ENCODE results near the gene TCEA2.
"Not testable (repeated sequence)": the region's sequence is repeated elsewhere in the genome, so short reads cannot be mapped to it uniquely, and the experiment has no call there.

The TCEA2 gene

GRCh38 chr20:64077876-64078551 lies 15.0 kb downstream of the TCEA2 start:
- no peak for DNase-seq (ENCODE audit: low read depth in 2 of 2)

DNA sequence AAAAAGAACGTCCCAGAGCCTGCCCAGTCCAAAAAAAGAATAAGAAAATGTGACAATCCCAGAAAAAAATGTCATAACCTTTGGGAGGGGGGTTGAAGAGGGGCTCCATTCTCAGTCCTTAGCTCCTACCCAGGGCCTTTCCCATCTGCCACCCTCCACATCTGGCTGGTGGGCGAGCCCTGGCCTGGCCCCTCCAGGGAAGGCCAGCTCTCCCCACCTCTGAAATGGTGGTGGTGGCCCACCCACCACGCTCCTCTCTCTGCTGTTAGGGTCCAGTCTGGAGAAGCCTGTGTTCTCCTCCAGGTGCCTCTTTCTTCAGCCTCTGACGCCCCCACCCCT lies 15.9 kb downstream of the TCEA2 start:
- DNase-seq (ENCODE audit: low read depth in 2 of 2): no peak

DNA sequence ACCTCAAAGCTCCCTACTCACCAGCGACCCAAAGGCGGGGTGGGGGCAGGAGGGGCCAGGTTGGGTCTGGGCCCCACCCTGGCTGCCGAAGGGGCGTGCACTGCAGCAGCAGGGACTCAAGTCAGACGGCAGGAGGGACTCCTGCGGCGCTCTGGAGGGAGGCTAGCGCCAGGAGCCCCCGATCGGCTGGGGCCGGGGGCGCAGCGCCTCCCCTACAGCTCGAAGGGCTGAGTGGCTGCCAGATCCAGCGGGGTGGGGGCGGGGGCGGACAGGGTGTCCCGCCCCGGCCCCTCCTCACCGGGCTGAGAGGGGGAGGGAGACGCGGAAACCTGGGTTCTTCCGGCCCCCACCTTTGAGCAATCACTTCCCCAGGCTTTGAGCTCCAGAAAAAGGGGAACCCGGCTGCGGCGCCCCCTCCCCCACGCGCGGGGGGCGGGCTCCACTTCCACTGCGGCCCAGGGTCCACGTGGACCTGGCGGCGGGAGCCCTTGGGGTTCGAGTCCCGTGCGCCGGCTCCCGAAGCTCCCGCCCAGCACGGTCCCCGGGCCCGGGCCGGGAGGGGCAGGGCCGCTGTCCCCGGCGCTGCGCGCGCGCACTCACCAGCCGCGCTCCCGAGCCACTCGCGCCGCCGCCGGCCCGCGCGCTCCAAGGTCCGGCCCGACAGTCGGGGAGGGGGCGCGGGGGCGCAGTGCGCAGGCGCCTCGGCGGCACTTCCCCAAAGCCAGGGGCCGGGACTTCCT lies 16.4 kb downstream of the TCEA2 start, which contains the start of gene RGS19:
TSS of gene RGS19 (minus strand) at position 246 of the 740 bp plus-strand sequence. CDS start 2,632 bp downstream, outside the sequence.
- DNase-seq (ENCODE audit: low read depth in 2 of 2): peak in 1 of 2 donors; percentile 36

DNA sequence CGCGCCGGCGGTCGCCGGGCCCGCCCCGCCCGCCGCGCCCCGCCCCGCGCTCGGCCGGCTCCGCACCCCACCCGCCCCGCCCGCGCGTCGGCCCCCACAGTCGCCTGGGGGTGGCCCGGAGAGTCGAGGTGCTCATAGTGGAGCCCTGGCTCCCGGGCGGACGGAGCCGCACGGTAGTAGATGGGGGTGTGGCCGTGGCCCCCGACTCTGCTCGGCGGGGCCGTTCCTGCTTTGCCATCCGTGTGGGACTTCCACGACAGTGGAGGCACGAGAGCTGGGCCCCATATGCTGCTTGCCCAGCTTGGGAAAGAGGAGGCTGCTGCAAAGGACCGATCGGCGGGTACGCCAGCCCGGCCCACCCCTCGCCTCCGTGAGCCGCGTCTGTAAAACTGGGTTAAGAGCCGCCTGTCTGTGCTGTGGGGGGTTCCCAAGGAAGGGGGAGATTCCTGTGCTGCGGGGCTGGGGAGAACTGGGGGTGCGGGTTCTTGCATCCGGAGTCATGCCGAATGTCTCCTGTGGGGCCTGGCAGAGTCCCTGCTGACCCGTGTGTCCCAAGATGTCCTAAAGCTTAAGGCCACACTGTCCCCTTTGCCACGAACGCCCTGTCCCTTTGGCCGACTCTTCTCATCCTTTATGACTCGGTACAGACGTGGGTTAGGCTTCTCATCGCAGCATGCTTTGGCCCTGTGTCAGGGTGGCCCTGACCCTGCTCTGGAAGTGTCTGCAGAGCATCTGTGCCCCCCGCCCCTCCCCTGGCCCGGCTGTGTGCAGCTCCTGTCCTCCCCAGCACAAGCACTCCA lies 17.2 kb downstream of the TCEA2 start, which contains the start of gene OPRL1:
TSS of gene OPRL1 (plus strand) at position 70 of the 800 bp plus-strand sequence. CDS start 12,639 bp downstream, outside the sequence.
- DNase-seq (ENCODE audit: low read depth in 2 of 2): peak in 1 of 2 donors; percentile 49

DNA sequence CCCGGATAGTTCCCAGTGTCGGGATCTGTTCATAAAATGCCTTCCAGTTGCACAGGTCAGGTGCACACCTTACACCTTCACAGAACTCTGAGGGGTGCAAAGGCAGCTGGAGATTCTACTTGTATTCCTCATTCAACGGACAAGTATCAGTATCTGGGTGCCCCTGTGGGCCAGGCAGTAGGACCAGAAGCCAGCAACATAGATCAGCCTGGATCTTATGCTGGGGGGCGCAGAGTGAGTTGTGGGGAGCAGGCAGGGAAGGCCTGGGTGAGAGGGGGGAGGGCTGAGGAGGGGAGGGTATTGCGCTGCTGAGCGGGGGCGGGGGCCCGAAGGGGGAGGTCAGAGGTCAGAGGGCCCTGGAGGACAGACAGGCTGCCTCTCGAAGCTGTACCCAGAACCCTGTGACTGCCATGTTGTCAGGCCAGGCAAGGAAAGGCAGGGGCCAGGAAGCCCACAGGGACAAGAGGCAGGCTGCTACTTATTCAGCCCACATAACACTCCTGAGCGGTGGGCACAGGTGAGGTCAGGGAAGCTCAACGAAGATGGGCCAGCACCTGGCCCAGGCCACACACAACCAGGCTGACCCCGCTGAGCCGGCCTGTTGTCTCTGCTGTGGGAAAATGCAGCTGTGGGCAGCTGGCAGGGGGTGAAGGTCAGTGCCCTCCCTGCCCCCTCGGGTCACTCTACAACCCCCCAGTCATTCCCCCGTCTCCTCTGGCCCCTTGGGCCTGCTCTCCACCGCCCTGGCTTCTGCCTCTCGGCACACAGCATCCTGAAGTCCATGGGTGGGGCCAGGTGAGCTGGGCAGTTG lies 18.0 kb downstream of the TCEA2 start:
- DNase-seq (ENCODE audit: low read depth in 2 of 2): no peak

DNA sequence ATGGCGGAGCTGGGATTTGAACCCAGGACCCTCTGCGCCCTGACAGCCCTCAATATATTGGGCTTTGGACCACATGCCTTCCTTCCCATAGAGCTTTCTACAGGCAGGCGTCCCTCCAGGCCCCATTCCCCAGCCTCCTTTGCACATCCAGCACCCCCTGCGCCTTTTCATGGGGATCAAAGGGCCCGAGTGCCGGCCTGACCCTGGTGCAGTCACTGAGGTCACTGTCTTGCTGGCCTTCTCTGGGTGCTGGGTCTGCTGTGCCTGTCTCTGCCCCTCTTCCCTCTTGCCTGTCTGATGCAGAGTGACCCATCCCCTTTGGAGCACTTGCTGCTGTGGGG lies 18.6 kb downstream of the TCEA2 start:
- no peak for DNase-seq (ENCODE audit: low read depth in 2 of 2)

DNA sequence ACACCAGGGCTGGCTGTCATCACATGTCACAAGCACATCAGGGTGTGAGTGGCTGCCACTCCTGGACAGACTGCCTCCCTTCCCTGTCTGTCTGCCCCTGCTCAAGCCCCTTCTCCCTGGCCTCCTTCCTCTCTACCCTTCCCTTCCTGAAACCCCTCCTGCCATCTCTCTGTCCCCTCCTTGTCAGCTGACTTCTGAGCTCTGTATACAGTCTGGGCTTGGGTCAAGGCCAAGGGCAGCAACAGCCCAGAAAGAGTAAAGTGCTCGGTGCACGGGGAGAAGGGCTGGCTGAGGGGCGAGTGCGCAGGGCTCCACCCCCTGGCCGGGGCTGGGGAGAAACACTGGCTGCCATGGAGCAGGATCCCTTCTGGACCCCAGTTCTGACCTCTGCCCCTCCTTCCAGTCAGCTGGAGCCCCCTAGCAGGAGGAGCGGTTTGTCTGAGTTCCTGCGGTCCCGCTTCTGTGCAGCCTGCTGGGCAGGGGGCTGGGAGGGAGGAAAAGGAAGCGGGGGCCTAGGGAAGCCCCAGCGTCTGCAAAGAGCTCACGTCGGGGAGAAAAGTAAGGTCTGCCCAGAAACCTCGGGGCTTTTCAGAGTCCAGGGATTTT lies 19.2 kb downstream of the TCEA2 start:
- DNase-seq (ENCODE audit: low read depth in 2 of 2): no peak

DNA sequence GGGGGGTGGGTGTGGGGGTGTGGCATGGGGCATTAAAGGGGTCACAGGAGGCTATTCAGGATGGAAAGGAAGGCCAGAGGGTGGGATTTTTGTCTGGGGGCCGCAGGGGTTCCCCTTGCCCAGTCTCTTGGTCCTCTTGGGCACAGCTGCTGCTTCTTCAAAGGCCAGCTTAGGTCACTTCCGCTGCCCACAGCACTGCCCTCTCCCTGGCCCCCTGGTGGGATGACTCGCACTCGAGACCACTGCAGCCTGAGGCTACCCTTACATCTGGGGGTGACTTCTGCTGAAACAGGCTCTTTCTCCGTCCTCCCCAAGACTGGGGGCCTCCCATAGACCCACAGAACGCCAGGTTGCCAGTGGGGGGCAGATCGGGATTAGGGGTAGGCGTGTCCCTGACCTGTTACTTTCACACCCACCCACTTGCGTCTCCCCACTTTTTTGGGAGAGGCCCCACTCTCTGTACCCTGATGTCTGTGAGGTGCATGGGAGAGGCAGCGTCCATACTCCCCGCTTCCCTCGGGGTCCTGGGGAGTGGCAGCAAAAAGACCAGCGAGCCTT lies 19.9 kb downstream of the TCEA2 start:
- DNase-seq (ENCODE audit: low read depth in 2 of 2): no peak

GRCh38 chr20:64083378-64083803 lies 20.4 kb downstream of the TCEA2 start:
- no peak for DNase-seq (ENCODE audit: low read depth in 2 of 2)

DNA sequence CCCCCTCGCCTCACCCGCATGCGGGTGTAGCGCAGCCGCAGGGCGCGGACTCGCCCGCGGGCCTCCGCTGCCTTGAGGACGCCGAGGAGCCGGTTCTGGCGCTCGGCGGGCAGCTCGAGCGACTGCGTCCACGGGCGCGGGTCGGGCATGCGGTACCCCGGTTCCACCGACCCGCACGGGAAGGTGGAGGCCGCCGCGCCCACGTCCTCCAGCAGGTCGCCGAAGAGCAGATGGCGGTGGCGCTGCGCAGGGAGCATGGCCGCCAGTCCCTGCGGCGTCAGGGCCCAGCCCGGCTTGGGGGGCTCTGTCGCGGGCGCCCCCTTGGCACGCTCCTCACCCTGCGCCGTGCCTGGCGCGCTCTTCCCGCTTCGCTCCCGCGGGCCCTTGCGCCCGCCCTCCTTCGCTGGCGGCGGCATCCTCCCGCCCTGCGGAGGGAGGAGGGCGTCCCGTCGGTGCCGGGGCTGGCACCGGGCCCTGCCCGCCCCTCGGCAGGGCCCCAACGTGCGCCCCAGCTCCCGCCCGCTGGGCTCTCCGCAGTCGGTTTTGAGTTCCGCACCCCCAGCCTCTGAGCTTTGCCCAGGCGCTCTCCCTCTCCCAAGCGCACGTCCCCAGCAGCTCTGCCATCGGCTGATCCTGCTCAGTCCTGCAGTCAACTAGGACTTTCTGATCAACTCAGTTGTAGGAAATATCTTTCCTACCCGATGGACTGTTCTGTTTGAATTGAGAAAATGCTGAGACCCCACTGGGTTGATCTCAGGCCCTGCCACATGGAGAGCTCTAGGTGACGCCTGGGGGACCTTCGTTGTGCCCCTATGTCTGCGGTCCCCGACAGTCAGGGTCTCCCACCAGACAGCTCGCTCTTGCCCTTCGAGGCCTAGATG lies 21.0 kb downstream of the TCEA2 start, which contains the start of gene LKAAEAR1:
TSS of gene LKAAEAR1 (minus strand) at position 595 of the 881 bp plus-strand sequence. CDS start at position 416, 179 bp downstream.
- DNase-seq (ENCODE audit: low read depth in 2 of 2): no peak

DNA sequence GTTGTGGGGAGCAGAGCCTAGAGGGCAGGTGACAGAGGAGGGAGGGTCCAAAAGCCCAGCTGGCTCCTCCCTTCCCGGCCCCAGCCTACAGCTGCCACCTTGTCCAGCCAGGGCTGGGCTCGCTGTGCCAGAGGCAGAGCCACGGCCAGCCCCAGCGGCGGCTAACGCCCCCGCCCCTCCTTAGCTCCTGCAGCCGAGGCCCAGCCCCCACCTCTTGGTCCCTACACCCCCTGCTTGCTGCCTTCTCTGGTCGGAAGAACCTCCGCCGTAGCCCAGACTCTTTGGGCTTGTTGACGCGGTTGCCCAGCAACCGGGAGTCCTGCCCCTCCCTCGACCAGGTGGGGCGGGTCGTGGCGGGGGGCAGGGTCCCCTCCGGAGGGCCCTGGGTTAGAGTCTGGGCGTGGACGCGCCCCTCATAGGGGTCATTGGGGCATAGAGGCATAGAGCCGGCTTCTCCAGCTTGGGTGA lies 21.7 kb downstream of the TCEA2 start:
- no peak for DNase-seq (ENCODE audit: low read depth in 2 of 2)

DNA sequence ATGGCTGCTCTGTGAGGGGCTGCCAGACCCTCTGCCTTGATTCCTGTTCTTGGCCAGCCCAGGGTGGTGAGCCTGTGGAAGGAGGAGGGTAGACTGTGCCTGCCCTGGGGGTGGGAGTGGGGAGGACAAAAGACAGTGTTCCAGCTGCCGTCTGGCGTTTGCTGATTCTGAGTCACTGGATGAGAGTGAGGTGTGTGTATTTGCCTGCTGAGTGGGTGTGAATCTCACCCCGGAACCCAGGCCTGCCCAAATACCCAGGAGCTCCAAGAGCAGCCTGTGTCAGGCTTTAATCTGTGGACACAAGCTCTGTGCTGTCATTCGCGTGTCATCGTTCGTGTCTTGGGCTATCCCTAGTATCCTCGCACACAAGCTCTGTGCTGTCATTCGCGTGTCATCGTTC lies 23.8 kb downstream of the TCEA2 start:
- DNase-seq (ENCODE audit: low read depth in 2 of 2): no peak

GRCh38 chr20:64087226-64087825 lies 24.3 kb downstream of the TCEA2 start:
- DNase-seq (ENCODE audit: low read depth in 2 of 2): not testable (repeated sequence)

DNA sequence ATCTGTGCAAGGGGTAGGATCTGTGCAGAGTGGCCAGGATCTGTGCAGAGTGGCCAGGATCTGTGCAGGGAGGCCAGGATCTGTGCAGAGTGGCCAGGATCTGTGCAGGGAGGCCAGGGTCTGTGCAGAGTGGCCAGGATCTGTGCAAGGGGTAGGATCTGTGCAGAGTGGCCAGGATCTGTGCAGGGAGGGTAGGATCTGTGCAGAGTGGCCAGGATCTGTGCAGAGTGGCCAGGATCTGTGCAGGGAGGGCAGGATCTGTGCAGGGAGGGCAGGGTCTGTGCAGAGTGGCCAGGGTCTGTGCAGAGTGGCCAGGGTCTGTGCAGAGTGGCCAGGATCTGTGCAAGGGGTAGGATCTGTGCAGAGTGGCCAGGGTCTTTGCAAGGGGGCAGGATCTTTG lies 25.6 kb downstream of the TCEA2 start:
- DNase-seq (ENCODE audit: low read depth in 2 of 2): not testable (repeated sequence)

DNA sequence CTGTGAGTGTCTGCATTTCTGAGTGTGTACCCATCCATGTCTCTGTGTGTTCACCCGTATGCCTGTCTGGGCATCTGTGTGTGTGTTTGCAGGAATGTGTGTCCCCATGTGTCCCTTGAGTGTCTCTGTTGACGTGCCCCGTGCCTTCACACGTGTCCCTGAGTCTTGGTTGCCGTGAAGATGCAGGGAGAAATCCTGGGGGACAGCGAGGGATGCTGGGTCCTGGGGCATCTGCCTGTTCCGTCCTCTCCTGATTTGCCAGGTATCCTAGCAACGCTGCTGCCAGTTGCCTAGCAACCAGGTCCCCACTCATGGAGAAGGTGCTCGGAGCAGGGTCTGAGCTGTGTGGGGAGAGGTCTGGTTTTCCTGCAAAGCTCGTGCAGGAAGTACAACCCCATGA lies 27.2 kb downstream of the TCEA2 start:
- no peak for DNase-seq (ENCODE audit: low read depth in 2 of 2)

GRCh38 chr20:64091340-64091739 lies 28.3 kb downstream of the TCEA2 start:
- DNase-seq (ENCODE audit: low read depth in 2 of 2): no peak

DNA sequence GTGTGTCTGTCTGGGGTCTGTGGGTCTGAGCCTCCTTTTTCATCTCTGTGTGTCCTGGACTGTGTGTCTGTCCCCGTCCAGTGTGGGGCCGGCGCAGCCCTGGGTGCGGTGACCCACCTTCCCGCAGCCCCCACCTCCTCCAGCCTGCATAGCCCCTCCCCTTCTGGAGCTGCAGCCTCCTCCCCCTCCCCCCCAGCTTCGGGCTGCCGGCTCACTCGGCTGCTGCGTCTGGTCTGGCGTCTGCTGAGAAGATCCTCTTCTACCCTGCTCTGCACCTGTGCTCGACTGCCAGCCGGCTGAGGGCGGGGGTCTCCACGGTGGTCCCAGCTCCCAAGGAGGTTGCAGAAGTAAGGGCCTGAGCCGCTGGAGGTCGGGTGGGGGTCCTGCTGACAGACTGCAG lies 28.8 kb downstream of the TCEA2 start:
- no peak for DNase-seq (ENCODE audit: low read depth in 2 of 2)

GRCh38 chr20:64092258-64093012 lies 29.4 kb downstream of the TCEA2 start:
- DNase-seq (ENCODE audit: low read depth in 2 of 2): no peak

Data from stimulated activated CD8-positive, alpha-beta memory T cell treated with anti-CD3 and anti-CD28 coated beads, Interleukin-15, amount 100 ng/mL, for 4 hours (primary cell).